IPS-18a (cell line): Measurements from ENCODE around the gene RBMX.

ENCODE experiments used
- H3K27ac ChIP-seq: one replicate; pipeline ENCODE4 v1.5.1; 2013; ENCODE audit warnings: low read length
- H3K27me3 ChIP-seq: one replicate; pipeline ENCODE4 v1.6.1; 2013; ENCODE audit warnings: mild to moderate bottlenecking, low read length; ENCODE audit not compliant: control insufficient read depth, insufficient read depth
- H3K36me3 ChIP-seq: one replicate; pipeline ENCODE4 v1.6.1; 2013; ENCODE audit warnings: low read depth, low read length; ENCODE audit not compliant: control insufficient read depth
- H3K4me1 ChIP-seq: one replicate; pipeline ENCODE4 v1.6.1; 2013; ENCODE audit warnings: low read depth, low read length; ENCODE audit not compliant: control insufficient read depth
- H3K4me3 ChIP-seq: one replicate; pipeline ENCODE4 v1.5.1; 2013; ENCODE audit warnings: low read length
- H3K9ac ChIP-seq: one replicate; pipeline ENCODE4 v1.6.1; 2013; ENCODE audit warnings: mild to moderate bottlenecking, low read length, moderate library complexity
- H3K9me3 ChIP-seq: one replicate; pipeline ENCODE4 v1.6.1; 2013; ENCODE audit warnings: low read depth, low read length; ENCODE audit not compliant: control insufficient read depth

RBMX gene

GRCh38 chrX:136825771-136826170, 54.8 kb downstream of the RBMX start:
- H3K36me3 ChIP-seq, result no peaks in the 10 kb centered on the region
- no peaks in the 10 kb centered on the region for H3K4me1 ChIP-seq
- H3K4me3 ChIP-seq, result no peak overlapping the region
- H3K27ac ChIP-seq, result no peak overlapping the region
- no peak overlapping the region for H3K9ac ChIP-seq
- peaks cover 2% of the 10 kb centered on the region for H3K9me3 ChIP-seq
- H3K27me3 ChIP-seq, result no peaks in the 10 kb centered on the region
